Cardiac muscle cell (in vitro differentiated cells and primary cell): ENCODE measurements around the gene YWHAB. TPM values are rescaled to one million over a fixed set of nuclear protein-coding genes. Genes with fewer than 3 reads are reported as not detected.

Experiments used
- DNase-seq, 2 donors: peaks; one replicate each; pipeline versions ENCODE4 v3.0.0 to v3.0.0-alpha.2; 2010 to 2017; ENCODE audit warnings: low read depth in 1 of 2, low spot score in 1 of 2
- H3K27ac ChIP-seq: fragments of 200-600 bp; sonication (generic); 2 replicates; pipeline ENCODE4 v1.5.1; 2016
- H3K27me3 ChIP-seq: fragments of 200-600 bp; sonication (generic); 2 replicates; pipeline ENCODE4 v1.6.0; 2016; ENCODE audit warnings: control low read depth
- H3K36me3 ChIP-seq: fragments of 200-600 bp; sonication (generic); 2 replicates; pipeline ENCODE4 v1.5.1; 2016; ENCODE audit warnings: control low read depth
- H3K4me1 ChIP-seq: fragments of 200-600 bp; sonication (generic); 2 replicates; pipeline ENCODE4 v1.8.1; 2017; ENCODE audit warnings: low read depth, mild to moderate bottlenecking, mixed run types
- H3K4me3 ChIP-seq: fragments of 200-600 bp; sonication (generic); 2 replicates; pipeline ENCODE4 v1.5.1; 2016; ENCODE audit warnings: mild to moderate bottlenecking
- H3K9me3 ChIP-seq: fragments of 200-600 bp; sonication (generic); 2 replicates; pipeline ENCODE4 v1.5.1; 2017; ENCODE audit warnings: low read depth, mild to moderate bottlenecking, control low read depth
- polyA plus RNA-seq: library from polyadenylated mRNA; unstranded; fragments of >200 nt; fragmentation: Nextera tagmentation; extraction: Ambion mirVana; gene quantifications from 2 replicates; pipeline ENCODE4 v1.2.1, GENCODE V29; 2016
- total RNA-seq: library from RNA; depleted of rRNA; stranded (reverse); fragments of >200 nt; gene quantifications from 2 replicates; pipeline ENCODE4 v1.2.3, GENCODE V29; 2016
- TF ChIP-seq, protein P1 (sequence below): IDR thresholded peaks from 2 replicates; pipeline ENCODE4 v1.5.1; 2012; ENCODE audit warnings: low read depth, mild to moderate bottlenecking, low read length

Gene YWHAB
- total and polyA plus RNA-seq, 2 experiments from 2014 or later, result 66.0 to 242 TPM

DNA sequence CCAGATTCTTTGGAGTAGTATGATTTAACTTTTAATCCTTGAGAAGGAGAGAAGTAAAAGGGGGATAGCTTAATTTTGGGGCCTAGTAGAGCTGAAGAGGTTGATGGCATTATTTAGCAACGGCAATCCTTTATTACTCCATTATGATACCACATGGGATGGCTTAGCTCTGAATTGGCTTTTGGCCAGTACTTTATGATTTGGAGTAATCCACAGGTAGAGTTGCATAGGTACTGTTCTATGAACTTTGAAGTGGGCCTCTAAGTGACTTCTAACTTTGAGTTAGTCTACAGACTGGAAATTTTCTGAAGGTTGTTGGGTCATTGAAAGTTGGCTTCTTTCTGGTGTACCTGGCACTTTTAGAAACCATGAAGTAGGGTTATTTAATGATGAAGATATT lies 11.6 kb downstream of the YWHAB start:
- peaks cover 8% of the 10 kb centered on the region for H3K36me3 ChIP-seq
- TF ChIP-seq, protein P1, sequence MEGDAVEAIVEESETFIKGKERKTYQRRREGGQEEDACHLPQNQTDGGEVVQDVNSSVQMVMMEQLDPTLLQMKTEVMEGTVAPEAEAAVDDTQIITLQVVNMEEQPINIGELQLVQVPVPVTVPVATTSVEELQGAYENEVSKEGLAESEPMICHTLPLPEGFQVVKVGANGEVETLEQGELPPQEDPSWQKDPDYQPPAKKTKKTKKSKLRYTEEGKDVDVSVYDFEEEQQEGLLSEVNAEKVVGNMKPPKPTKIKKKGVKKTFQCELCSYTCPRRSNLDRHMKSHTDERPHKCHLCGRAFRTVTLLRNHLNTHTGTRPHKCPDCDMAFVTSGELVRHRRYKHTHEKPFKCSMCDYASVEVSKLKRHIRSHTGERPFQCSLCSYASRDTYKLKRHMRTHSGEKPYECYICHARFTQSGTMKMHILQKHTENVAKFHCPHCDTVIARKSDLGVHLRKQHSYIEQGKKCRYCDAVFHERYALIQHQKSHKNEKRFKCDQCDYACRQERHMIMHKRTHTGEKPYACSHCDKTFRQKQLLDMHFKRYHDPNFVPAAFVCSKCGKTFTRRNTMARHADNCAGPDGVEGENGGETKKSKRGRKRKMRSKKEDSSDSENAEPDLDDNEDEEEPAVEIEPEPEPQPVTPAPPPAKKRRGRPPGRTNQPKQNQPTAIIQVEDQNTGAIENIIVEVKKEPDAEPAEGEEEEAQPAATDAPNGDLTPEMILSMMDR, result no peak

GRCh38 chr20:44900231-44900854 lies 14.8 kb downstream of the YWHAB start:
- peaks cover 40% of the 10 kb centered on the region for H3K36me3 ChIP-seq
- DNase-seq, result no peak
- H3K9me3 ChIP-seq, result no peaks in the 10 kb centered on the region
- H3K27me3 ChIP-seq, result no peaks in the 10 kb centered on the region
- peaks cover 13% of the 10 kb centered on the region for H3K4me1 ChIP-seq
- H3K4me3 ChIP-seq, result no peak overlapping the region
- TF ChIP-seq, protein P1, result no peak
- H3K27ac ChIP-seq, result no peak overlapping the region

More for the DNA sequence above, 11.6 kb downstream of the YWHAB start:
- no peak overlapping the region for H3K27ac ChIP-seq
- peaks cover 13% of the 10 kb centered on the region for H3K4me1 ChIP-seq
- H3K4me3 ChIP-seq, result no peak overlapping the region
- DNase-seq, result no peak
- no peaks in the 10 kb centered on the region for H3K9me3 ChIP-seq
- H3K27me3 ChIP-seq, result no peaks in the 10 kb centered on the region

DNA sequence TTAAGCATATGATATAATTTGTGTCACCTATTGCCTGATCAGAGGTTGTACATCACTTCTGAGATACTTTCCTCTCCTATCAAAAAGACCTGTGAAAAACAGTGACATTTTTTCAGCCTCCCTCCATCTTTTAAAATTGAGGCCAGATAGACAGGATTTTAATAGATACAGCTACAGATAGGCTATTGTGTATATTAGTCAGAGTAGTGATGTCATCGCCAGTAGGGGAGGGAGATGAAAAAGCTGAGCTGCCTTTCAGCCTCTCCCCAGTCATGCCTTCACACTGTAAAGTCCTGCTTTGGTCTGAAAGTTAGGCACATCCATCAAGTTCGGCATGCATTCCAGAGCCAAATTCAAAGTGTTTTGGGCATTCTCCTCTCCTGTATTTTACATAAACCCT lies 16.5 kb downstream of the YWHAB start:
- H3K4me1 ChIP-seq, result peaks cover 4% of the 10 kb centered on the region

GRCh38 chr20:44904377-44904776 lies 18.9 kb downstream of the YWHAB start:
- Histone ChIP-seq H3K4me3 (no peak overlapping the region), H3K36me3 (peaks cover 51% of the 10 kb centered on the region), H3K27me3 (no peaks in the 10 kb centered on the region), H3K4me1 (no peaks in the 10 kb centered on the region), H3K9me3 (no peaks in the 10 kb centered on the region), H3K27ac (no peak overlapping the region)
- TF ChIP-seq, protein P1, result no peak
- DNase-seq, result no peak

More for the DNA sequence above, 16.5 kb downstream of the YWHAB start:
- no peak for DNase-seq
- TF ChIP-seq, protein P1, result no peak
- Histone ChIP-seq H3K27ac (no peak overlapping the region), H3K4me3 (no peak overlapping the region), H3K9me3 (no peaks in the 10 kb centered on the region), H3K36me3 (peaks cover 49% of the 10 kb centered on the region), H3K27me3 (no peaks in the 10 kb centered on the region)

- Histone ChIP-seq H3K4me3 (peak overlapping the region; percentile 60), H3K36me3 (peaks cover 27% of the 10 kb centered on the region), H3K27me3 (no peaks in the 10 kb centered on the region), H3K9me3 (no peaks in the 10 kb centered on the region), H3K27ac (no peak overlapping the region), H3K4me1 (no peaks in the 10 kb centered on the region)
- TF ChIP-seq, protein P1, result no peak
- DNase-seq, result no peak
Observed at GRCh38 chr20:44908987-44909871, 23.7 kb downstream of the YWHAB start.
